Stomach (tissue), 4 donors: Measurements from ENCODE around the gene ZNF511.

Experiments used
- POLR2A ChIP-seq, 4 donors: fragments of 450-650 bp; IDR thresholded peaks; one replicate each; pipeline ENCODE4 v1.6.1; 2016; ENCODE audit warnings: antibody characterized with exemption in 4 of 4, control low read depth in 2 of 4, mild to moderate bottlenecking in 1 of 4, moderate library complexity in 1 of 4
- POLR2AphosphoS5 ChIP-seq, 3 donors: sonication (generic); formaldehyde crosslinking; IDR thresholded peaks; one replicate each; pipeline ENCODE4 v1.6.1; 2016; ENCODE audit warnings: antibody characterized with exemption in 3 of 3
- TF ChIP-seq, protein P1 (sequence below), 7 experiments: fragments of 450-650 bp in 4 of 7; fragments of 200-600 bp in 3 of 7; sonication (generic) in 3 of 7; IDR thresholded peaks; one replicate each; pipeline ENCODE4 v1.5.1; 2016 to 2019; ENCODE audit warnings: antibody characterized with exemption in 7 of 7, control low read depth in 2 of 7, mild to moderate bottlenecking in 1 of 7

DNA sequence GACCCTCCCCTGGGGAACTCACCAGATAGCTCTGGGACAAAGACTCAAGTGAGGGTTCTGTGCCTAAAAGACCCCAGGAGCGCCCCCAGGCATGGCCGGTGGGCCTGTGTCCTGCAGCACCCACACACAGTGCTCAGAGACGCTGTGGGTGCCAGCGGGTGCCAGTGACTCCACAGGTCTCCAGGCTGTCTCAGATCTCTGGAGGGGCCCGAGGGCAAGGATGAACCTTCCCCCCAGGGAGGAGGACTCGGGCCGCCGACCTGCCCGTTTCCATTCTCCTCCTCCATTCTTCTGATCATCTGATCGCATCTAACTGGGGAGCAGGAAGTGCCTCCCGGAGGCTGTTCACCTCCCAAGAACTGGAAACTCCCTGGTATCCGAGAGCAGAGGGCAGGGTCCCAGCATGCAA is 33.0 kb upstream of the ZNF511 start:
- no peak for TF ChIP-seq POLR2A (IDR thresholded peaks at IDR 0.05)
- TF ChIP-seq POLR2AphosphoS5 (IDR thresholded peaks at IDR 0.05) = no peak
- TF ChIP-seq, protein P1, sequence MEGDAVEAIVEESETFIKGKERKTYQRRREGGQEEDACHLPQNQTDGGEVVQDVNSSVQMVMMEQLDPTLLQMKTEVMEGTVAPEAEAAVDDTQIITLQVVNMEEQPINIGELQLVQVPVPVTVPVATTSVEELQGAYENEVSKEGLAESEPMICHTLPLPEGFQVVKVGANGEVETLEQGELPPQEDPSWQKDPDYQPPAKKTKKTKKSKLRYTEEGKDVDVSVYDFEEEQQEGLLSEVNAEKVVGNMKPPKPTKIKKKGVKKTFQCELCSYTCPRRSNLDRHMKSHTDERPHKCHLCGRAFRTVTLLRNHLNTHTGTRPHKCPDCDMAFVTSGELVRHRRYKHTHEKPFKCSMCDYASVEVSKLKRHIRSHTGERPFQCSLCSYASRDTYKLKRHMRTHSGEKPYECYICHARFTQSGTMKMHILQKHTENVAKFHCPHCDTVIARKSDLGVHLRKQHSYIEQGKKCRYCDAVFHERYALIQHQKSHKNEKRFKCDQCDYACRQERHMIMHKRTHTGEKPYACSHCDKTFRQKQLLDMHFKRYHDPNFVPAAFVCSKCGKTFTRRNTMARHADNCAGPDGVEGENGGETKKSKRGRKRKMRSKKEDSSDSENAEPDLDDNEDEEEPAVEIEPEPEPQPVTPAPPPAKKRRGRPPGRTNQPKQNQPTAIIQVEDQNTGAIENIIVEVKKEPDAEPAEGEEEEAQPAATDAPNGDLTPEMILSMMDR (IDR thresholded peaks at IDR 0.05) = no peak
